H9 (cell line): ENCODE measurements around the gene PRPF40B. TPM values are rescaled to one million over a fixed set of nuclear protein-coding genes. Genes with fewer than 3 reads are reported as not detected.
A peak's percentile ranks its signal among the peaks of the same experiment; 100 is the strongest.

Experiments used
- DNase-seq: peaks from one replicate; pipeline ENCODE4 v3.0.0-alpha.2; 2017
- H2AFZ ChIP-seq: one replicate; pipeline ENCODE4 v1.6.1; 2013; ENCODE audit warnings: mild to moderate bottlenecking, low read length, control low read depth, moderate library complexity
- H2AK5ac ChIP-seq: 2 replicates; pipeline ENCODE4 v1.6.1; 2013; ENCODE audit warnings: low read length, control low read depth, mixed read lengths; ENCODE audit not compliant: insufficient read length
- H2BK120ac ChIP-seq: one replicate; pipeline ENCODE4 v1.6.1; 2013; ENCODE audit warnings: low read depth, mild to moderate bottlenecking, low read length, control low read depth, inconsistent platforms; ENCODE audit not compliant: poor library complexity, severe bottlenecking
- H2BK12ac ChIP-seq: 2 replicates; pipeline ENCODE4 v1.6.1; 2013; ENCODE audit warnings: low read length, control low read depth, mixed read lengths, low read depth; ENCODE audit not compliant: insufficient read length
- H2BK15ac ChIP-seq: 2 replicates; pipeline ENCODE4 v1.6.1; 2013; ENCODE audit warnings: low read depth, low read length, control low read depth
- H2BK20ac ChIP-seq: one replicate; pipeline ENCODE4 v1.6.1; 2013; ENCODE audit warnings: low read depth, mild to moderate bottlenecking, low read length, control low read depth, inconsistent platforms; ENCODE audit not compliant: poor library complexity, severe bottlenecking
- H2BK5ac ChIP-seq: 2 replicates; pipeline ENCODE4 v1.6.1; 2013; ENCODE audit warnings: low read length, control low read depth, mixed read lengths; ENCODE audit not compliant: insufficient read length
- H3K14ac ChIP-seq: 2 replicates; pipeline ENCODE4 v1.6.1; 2013; ENCODE audit warnings: low read length, control low read depth; ENCODE audit not compliant: insufficient read depth
- H3K18ac ChIP-seq: 2 replicates; pipeline ENCODE4 v1.6.1; 2013; ENCODE audit warnings: low read depth, mild to moderate bottlenecking, mixed read lengths, low read length, control low read depth; ENCODE audit not compliant: insufficient read length
- H3K23ac ChIP-seq: 2 replicates; pipeline ENCODE4 v1.6.1; 2013; ENCODE audit warnings: low read length, control low read depth, mixed read lengths, low read depth; ENCODE audit not compliant: insufficient read length
- H3K23me2 ChIP-seq: 2 replicates; pipeline ENCODE4 v1.6.1; 2013; ENCODE audit warnings: low read depth, mild to moderate bottlenecking, mixed read lengths, low read length, control low read depth; ENCODE audit not compliant: insufficient read length, poor library complexity, severe bottlenecking
- H3K27ac ChIP-seq: 2 replicates; pipeline ENCODE4 v1.5.1; 2013; ENCODE audit warnings: low read length, control low read depth, mixed read lengths, low read depth; ENCODE audit not compliant: insufficient read length
- H3K27me3 ChIP-seq: 2 replicates; pipeline ENCODE4 v1.6.1; 2013; ENCODE audit warnings: low read length, control low read depth, inconsistent platforms; ENCODE audit not compliant: insufficient read depth
- H3K4ac ChIP-seq: 2 replicates; pipeline ENCODE4 v1.6.1; 2013; ENCODE audit warnings: low read depth, mild to moderate bottlenecking, control low read depth, inconsistent platforms, low read length, moderate library complexity
- H3K4me1 ChIP-seq: 2 replicates; pipeline ENCODE4 v1.6.1; 2013; ENCODE audit warnings: low read length, control low read depth, inconsistent platforms; ENCODE audit not compliant: insufficient read depth
- H3K4me2 ChIP-seq: 2 replicates; pipeline ENCODE4 v1.6.1; 2013; ENCODE audit warnings: low read length, control low read depth, mixed read lengths; ENCODE audit not compliant: insufficient read length, insufficient read depth
- H3K56ac ChIP-seq: 2 replicates; pipeline ENCODE4 v1.6.1; 2013; ENCODE audit warnings: low read depth, mild to moderate bottlenecking, mixed read lengths, low read length, control low read depth; ENCODE audit not compliant: insufficient read length
- H3K79me1 ChIP-seq: 2 replicates; pipeline ENCODE4 v1.6.1; 2013; ENCODE audit warnings: low read depth, mild to moderate bottlenecking, moderate library complexity, low read length, control low read depth, inconsistent platforms; ENCODE audit not compliant: insufficient read depth, poor library complexity, severe bottlenecking
- H3K79me2 ChIP-seq: 2 replicates; pipeline ENCODE4 v1.6.1; 2013; ENCODE audit warnings: low read length, control low read depth, inconsistent platforms; ENCODE audit not compliant: insufficient read depth
- H3K9ac ChIP-seq: 2 replicates; pipeline ENCODE4 v1.6.1; 2013; ENCODE audit warnings: low read length, control low read depth, mixed read lengths; ENCODE audit not compliant: insufficient read length; ENCODE audit errors: extremely low read depth
- H3K9me3 ChIP-seq: one replicate; pipeline ENCODE4 v1.6.1; 2013; ENCODE audit warnings: low read depth, low read length, inconsistent platforms; ENCODE audit not compliant: control insufficient read depth
- H3T11ph ChIP-seq: one replicate; pipeline ENCODE4 v1.6.1; 2013; ENCODE audit warnings: mild to moderate bottlenecking, low read length, control low read depth, inconsistent platforms
- H4K20me1 ChIP-seq: one replicate; pipeline ENCODE4 v1.6.1; 2013; ENCODE audit not compliant: control insufficient read depth, insufficient read length, insufficient read depth
- H4K5ac ChIP-seq: 2 replicates; pipeline ENCODE4 v1.6.1; 2013; ENCODE audit warnings: low read depth, mild to moderate bottlenecking, mixed read lengths, low read length, control low read depth; ENCODE audit not compliant: insufficient read length
- H4K8ac ChIP-seq: replicated peaks from 2 replicates; pipeline ENCODE4 v1.6.1; 2013; ENCODE audit warnings: low read length, control low read depth, mixed read lengths, low read depth; ENCODE audit not compliant: insufficient read length
- H4K91ac ChIP-seq: 2 replicates; pipeline ENCODE4 v1.6.1; 2013; ENCODE audit warnings: low read depth, mild to moderate bottlenecking, moderate library complexity, mixed read lengths, low read length, control low read depth; ENCODE audit not compliant: insufficient read length
- H3K27ac Mint-ChIP-seq, 3 experiments: 2 replicates in 2 of 3; 3 replicates in 1 of 3; pipeline ENCODE4 v1.8.0; 2020 to 2021; ENCODE audit warnings: mixed read lengths in 3 of 3, mild to moderate bottlenecking in 1 of 3, moderate library complexity in 1 of 3
- H3K27me3 Mint-ChIP-seq: 2 replicates; pipeline ENCODE4 v1.8.0; 2021; ENCODE audit warnings: low read depth, mild to moderate bottlenecking, moderate library complexity, mixed read lengths
- H3K36me3 Mint-ChIP-seq, 3 experiments: 2 replicates in 2 of 3; 3 replicates in 1 of 3; pipeline ENCODE4 v1.8.0; 2020 to 2021; ENCODE audit warnings: low read depth in 3 of 3, mixed read lengths in 3 of 3; ENCODE audit not compliant: insufficient read depth in 1 of 3
- H3K4me1 Mint-ChIP-seq, 2 experiments: 2 replicates each; pipeline ENCODE4 v1.8.0; 2020; ENCODE audit warnings: mixed read lengths in 2 of 2
- H3K4me3 Mint-ChIP-seq, 2 experiments: 2 replicates in 1 of 2; 3 replicates in 1 of 2; pipeline ENCODE4 v1.8.0; 2020 to 2021; ENCODE audit warnings: mild to moderate bottlenecking in 2 of 2, mixed read lengths in 2 of 2, moderate library complexity in 1 of 2
- H3K9me3 Mint-ChIP-seq, 2 experiments: 2 replicates in 1 of 2; 3 replicates in 1 of 2; pipeline ENCODE4 v1.8.0; 2020; ENCODE audit warnings: mild to moderate bottlenecking in 2 of 2, mixed read lengths in 2 of 2, moderate library complexity in 1 of 2
- CTCF ChIP-seq: fragments of 200-600 bp; sonication (generic); conservative IDR thresholded peaks from 3 replicates; pipeline ENCODE4 v1.8.0; 2021; ENCODE audit warnings: antibody characterized with exemption, mild to moderate bottlenecking
- WGBS: extraction: QIAGEN DNeasy Blood & Tissue Kit; methylation state at CpG from one replicate; pipeline ENCODE4 v1.1.7; 2013; ENCODE audit warnings: missing lambda C conversion rate, low lambda C conversion rate, mixed read lengths; ENCODE audit not compliant: insufficient read length; ENCODE audit errors: extremely low coverage; 5-methylcytosine and 5-hydroxymethylcytosine counted together
- total RNA-seq: library from RNA; stranded (reverse); gene quantifications from 2 replicates; pipeline ENCODE4 v1.2.1, GENCODE V29; 2021

The PRPF40B gene
- total RNA-seq, 1 experiment from 2014 or later: 19.0 TPM

- Histone ChIP-seq H4K91ac (no peak overlapping the region), H3T11ph (no peak overlapping the region), H3K27ac (no peak overlapping the region), H2BK15ac (no peak overlapping the region), H3K9me3 (no peaks in the 10 kb centered on the region), H4K8ac (no peak overlapping the region), H4K20me1 (no peaks in the 10 kb centered on the region), H3K23ac (no peak overlapping the region), H3K79me1 (no peaks in the 10 kb centered on the region), H4K5ac (no peak overlapping the region), H3K14ac (no peak overlapping the region), H2BK20ac (no peak overlapping the region), H3K4me2 (no peak overlapping the region), H3K23me2 (no peaks in the 10 kb centered on the region), H3K27me3 (no peaks in the 10 kb centered on the region), H3K4me1 (peaks cover 6% of the 10 kb centered on the region; the same call in 1 of the 2 replicates), H3K79me2 (no peaks in the 10 kb centered on the region), H3K56ac (no peak overlapping the region), H3K4ac (no peak overlapping the region), H3K18ac (no peak overlapping the region), H2AFZ (no peak overlapping the region), H2BK5ac (no peak overlapping the region), H2BK12ac (no peak overlapping the region), H2AK5ac (no peak overlapping the region), H2BK120ac (no peak overlapping the region), H3K9ac (no peak overlapping the region)
- no peaks in the 10 kb centered on the region for H3K9me3 Mint-ChIP-seq
- no peak overlapping the region for H3K4me3 Mint-ChIP-seq
- DNase-seq: no peak
- no peaks in the 10 kb centered on the region for H3K27me3 Mint-ChIP-seq
- peaks cover 15 to 26% of the 10 kb centered on the region in 2 experiments for H3K4me1 Mint-ChIP-seq
- H3K27ac Mint-ChIP-seq: peak overlapping the region in 2 of 3 experiments; percentile 16 to 65; a peak in 2 of 7 replicates
- H3K36me3 Mint-ChIP-seq: peaks cover 0 to 5% (median 0%) of the 10 kb centered on the region in 3 experiments; a peak in 2 of 7 replicates
- WGBS: no CpG with 5 or more reads among the region's 2 CpGs
- TF ChIP-seq CTCF: no peak
Measured at GRCh38 chr12:49667325-49668090, 44.1 kb downstream of the PRPF40B start.
